Liver (tissue), 3 donors: ENCODE measurements around the gene TARM1.

Experiments
- ATF3 ChIP-seq: IDR thresholded peaks from 2 replicates; pipeline ENCODE4 v1.6.1; 2016; ENCODE audit warnings: antibody characterized with exemption
- EGR1 ChIP-seq, 2 donors: IDR thresholded peaks; 2 replicates each; pipeline ENCODE4 v1.6.1; 2016 to 2018; ENCODE audit warnings: antibody characterized with exemption in 2 of 2, low read depth in 2 of 2
- FOXA2 ChIP-seq: IDR thresholded peaks from 2 replicates; pipeline ENCODE4 v1.6.1; 2016; ENCODE audit warnings: antibody characterized with exemption
- GABPA ChIP-seq, 2 donors: IDR thresholded peaks in 1 of 2; conservative IDR thresholded peaks in 1 of 2; 2 replicates each; pipeline ENCODE4 v1.6.1; 2016; ENCODE audit warnings: antibody characterized with exemption in 2 of 2, mild to moderate bottlenecking in 1 of 2, moderate library complexity in 1 of 2
- JUND ChIP-seq, 2 donors: IDR thresholded peaks; 2 replicates each; pipeline ENCODE4 v1.6.1; 2016; ENCODE audit warnings: antibody characterized with exemption in 2 of 2
- NR2F2 ChIP-seq: IDR thresholded peaks from 2 replicates; pipeline ENCODE4 v1.6.1; 2016; ENCODE audit warnings: antibody characterized with exemption
- RAD21 ChIP-seq, 2 donors: IDR thresholded peaks; 2 replicates each; pipeline ENCODE4 v1.6.1; 2016; ENCODE audit warnings: antibody characterized with exemption in 2 of 2, mild to moderate bottlenecking in 2 of 2
- RXRA ChIP-seq, 2 donors: IDR thresholded peaks; 2 replicates each; pipeline ENCODE4 v1.6.1; 2017 to 2018; ENCODE audit warnings: antibody characterized with exemption in 2 of 2, mild to moderate bottlenecking in 1 of 2
- SP1 ChIP-seq: IDR thresholded peaks from 2 replicates; pipeline ENCODE4 v1.6.1; 2018; ENCODE audit warnings: antibody characterized with exemption, mild to moderate bottlenecking
- TAF1 ChIP-seq: conservative IDR thresholded peaks from 2 replicates; pipeline ENCODE4 v1.6.1; 2016; ENCODE audit warnings: antibody characterized with exemption, mild to moderate bottlenecking
- YY1 ChIP-seq: IDR thresholded peaks from 2 replicates; pipeline ENCODE4 v1.6.1; 2016; ENCODE audit warnings: antibody characterized with exemption, mild to moderate bottlenecking
- TF ChIP-seq, protein P1 (sequence below): fragments of 150-350 bp; IDR thresholded peaks from 2 replicates; pipeline ENCODE4 v1.5.1; 2017; ENCODE audit warnings: improper control_type of control experiment, low read depth, low read length; ENCODE audit not compliant: missing input control
- TF ChIP-seq, protein P2 (sequence below): IDR thresholded peaks from 2 replicates; pipeline ENCODE4 v1.6.1; 2016; ENCODE audit warnings: antibody characterized with exemption, mild to moderate bottlenecking
- TF ChIP-seq, protein P3 (sequence below): IDR thresholded peaks from 2 replicates; pipeline ENCODE4 v1.6.1; 2016; ENCODE audit warnings: antibody characterized with exemption
- donor health status: healthy.
- donor health status: healthy.

- TF ChIP-seq, protein P1, sequence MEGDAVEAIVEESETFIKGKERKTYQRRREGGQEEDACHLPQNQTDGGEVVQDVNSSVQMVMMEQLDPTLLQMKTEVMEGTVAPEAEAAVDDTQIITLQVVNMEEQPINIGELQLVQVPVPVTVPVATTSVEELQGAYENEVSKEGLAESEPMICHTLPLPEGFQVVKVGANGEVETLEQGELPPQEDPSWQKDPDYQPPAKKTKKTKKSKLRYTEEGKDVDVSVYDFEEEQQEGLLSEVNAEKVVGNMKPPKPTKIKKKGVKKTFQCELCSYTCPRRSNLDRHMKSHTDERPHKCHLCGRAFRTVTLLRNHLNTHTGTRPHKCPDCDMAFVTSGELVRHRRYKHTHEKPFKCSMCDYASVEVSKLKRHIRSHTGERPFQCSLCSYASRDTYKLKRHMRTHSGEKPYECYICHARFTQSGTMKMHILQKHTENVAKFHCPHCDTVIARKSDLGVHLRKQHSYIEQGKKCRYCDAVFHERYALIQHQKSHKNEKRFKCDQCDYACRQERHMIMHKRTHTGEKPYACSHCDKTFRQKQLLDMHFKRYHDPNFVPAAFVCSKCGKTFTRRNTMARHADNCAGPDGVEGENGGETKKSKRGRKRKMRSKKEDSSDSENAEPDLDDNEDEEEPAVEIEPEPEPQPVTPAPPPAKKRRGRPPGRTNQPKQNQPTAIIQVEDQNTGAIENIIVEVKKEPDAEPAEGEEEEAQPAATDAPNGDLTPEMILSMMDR, result no peak
- TF ChIP-seq RXRA (IDR thresholded peaks at IDR 0.05) (no peak), JUND (IDR thresholded peaks at IDR 0.05) (no peak), RAD21 (IDR thresholded peaks at IDR 0.05) (no peak), ATF3 (no peak), EGR1 (IDR thresholded peaks at IDR 0.05; ENCODE audit: low read depth in 2 of 2) (no peak), YY1 (no peak), SP1 (no peak), NR2F2 (no peak), GABPA (IDR thresholded peaks at IDR 0.05 in 1 of 2, conservative IDR thresholded peaks at IDR 0.05 in 1 of 2) (no peak), TAF1 (no peak), FOXA2 (no peak)
- TF ChIP-seq, protein P2, sequence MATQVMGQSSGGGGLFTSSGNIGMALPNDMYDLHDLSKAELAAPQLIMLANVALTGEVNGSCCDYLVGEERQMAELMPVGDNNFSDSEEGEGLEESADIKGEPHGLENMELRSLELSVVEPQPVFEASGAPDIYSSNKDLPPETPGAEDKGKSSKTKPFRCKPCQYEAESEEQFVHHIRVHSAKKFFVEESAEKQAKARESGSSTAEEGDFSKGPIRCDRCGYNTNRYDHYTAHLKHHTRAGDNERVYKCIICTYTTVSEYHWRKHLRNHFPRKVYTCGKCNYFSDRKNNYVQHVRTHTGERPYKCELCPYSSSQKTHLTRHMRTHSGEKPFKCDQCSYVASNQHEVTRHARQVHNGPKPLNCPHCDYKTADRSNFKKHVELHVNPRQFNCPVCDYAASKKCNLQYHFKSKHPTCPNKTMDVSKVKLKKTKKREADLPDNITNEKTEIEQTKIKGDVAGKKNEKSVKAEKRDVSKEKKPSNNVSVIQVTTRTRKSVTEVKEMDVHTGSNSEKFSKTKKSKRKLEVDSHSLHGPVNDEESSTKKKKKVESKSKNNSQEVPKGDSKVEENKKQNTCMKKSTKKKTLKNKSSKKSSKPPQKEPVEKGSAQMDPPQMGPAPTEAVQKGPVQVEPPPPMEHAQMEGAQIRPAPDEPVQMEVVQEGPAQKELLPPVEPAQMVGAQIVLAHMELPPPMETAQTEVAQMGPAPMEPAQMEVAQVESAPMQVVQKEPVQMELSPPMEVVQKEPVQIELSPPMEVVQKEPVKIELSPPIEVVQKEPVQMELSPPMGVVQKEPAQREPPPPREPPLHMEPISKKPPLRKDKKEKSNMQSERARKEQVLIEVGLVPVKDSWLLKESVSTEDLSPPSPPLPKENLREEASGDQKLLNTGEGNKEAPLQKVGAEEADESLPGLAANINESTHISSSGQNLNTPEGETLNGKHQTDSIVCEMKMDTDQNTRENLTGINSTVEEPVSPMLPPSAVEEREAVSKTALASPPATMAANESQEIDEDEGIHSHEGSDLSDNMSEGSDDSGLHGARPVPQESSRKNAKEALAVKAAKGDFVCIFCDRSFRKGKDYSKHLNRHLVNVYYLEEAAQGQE, result no peak
- TF ChIP-seq, protein P3, sequence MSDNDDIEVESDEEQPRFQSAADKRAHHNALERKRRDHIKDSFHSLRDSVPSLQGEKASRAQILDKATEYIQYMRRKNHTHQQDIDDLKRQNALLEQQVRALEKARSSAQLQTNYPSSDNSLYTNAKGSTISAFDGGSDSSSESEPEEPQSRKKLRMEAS, result no peak
These were observed 59.2 kb downstream of the TARM1 start for GRCh38 chr19:54021932-54022331.
